Activated naive CD8-positive, alpha-beta T cell (primary cell): ENCODE results near the gene ZBTB44.
"Not testable (repeated sequence)": the region's sequence is repeated elsewhere in the genome, so short reads cannot be mapped to it uniquely, and the experiment has no call there.

Experiments
- H3K27ac Mint-ChIP-seq: one replicate; pipeline ENCODE4 v1.8.0; 2021; ENCODE audit warnings: mixed read lengths
- H3K27me3 Mint-ChIP-seq: one replicate; pipeline ENCODE4 v1.8.0; 2021; ENCODE audit warnings: mixed read lengths
- H3K36me3 Mint-ChIP-seq: one replicate; pipeline ENCODE4 v1.8.0; 2021; ENCODE audit warnings: mixed read lengths
- H3K4me1 Mint-ChIP-seq: one replicate; pipeline ENCODE4 v1.8.0; 2021; ENCODE audit warnings: low read depth, mixed read lengths
- H3K4me3 Mint-ChIP-seq: one replicate; pipeline ENCODE4 v1.8.0; 2021; ENCODE audit warnings: mild to moderate bottlenecking, mixed read lengths
- H3K9me3 Mint-ChIP-seq: one replicate; pipeline ENCODE4 v1.8.0; 2021; ENCODE audit warnings: low read depth, mixed read lengths

ZBTB44 gene

DNA sequence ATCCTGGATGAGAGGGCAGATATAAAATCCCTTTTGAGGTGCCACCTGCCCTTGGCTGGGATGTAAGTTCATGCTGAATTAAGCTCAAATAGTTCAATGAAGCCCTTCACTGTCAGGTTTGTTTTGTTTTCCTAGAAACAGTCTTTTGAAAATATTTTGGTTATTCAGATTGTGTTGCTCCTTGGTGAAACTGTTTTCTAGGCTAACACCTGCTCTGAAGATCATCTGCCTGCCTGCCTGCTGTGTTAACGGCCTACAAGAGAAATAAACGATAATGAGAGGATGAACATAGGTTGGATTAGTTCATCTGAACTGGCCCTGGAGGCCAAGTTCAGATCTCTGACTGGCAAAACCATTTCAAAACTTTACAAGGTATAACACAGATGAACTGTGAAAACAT lies 67.4 kb downstream of the ZBTB44 start:
- peaks cover 7% of the 10 kb centered on the region for H3K9me3 Mint-ChIP-seq
- no peak overlapping the region for H3K27ac Mint-ChIP-seq
- H3K4me1 Mint-ChIP-seq = peaks cover 41% of the 10 kb centered on the region
- H3K36me3 Mint-ChIP-seq = peaks cover 13% of the 10 kb centered on the region
- H3K4me3 Mint-ChIP-seq = no peak overlapping the region
- no peaks in the 10 kb centered on the region for H3K27me3 Mint-ChIP-seq

GRCh38 chr11:130246738-130247137 lies 68.0 kb downstream of the ZBTB44 start:
- Mint-ChIP-seq H3K27ac (no peak overlapping the region), H3K9me3 (peaks cover 1% of the 10 kb centered on the region), H3K4me3 (no peak overlapping the region), H3K36me3 (peaks cover 9% of the 10 kb centered on the region), H3K4me1 (peaks cover 40% of the 10 kb centered on the region), H3K27me3 (no peaks in the 10 kb centered on the region)

- H3K36me3 Mint-ChIP-seq = peaks cover 8% of the 10 kb centered on the region
- H3K27me3 Mint-ChIP-seq = no peaks in the 10 kb centered on the region
- H3K27ac Mint-ChIP-seq = no peak overlapping the region
- no peak overlapping the region for H3K4me3 Mint-ChIP-seq
- peaks cover 39% of the 10 kb centered on the region for H3K4me1 Mint-ChIP-seq
- no peaks in the 10 kb centered on the region for H3K9me3 Mint-ChIP-seq
Observed at GRCh38 chr11:130246270-130246669, 68.4 kb downstream of the ZBTB44 start.

DNA sequence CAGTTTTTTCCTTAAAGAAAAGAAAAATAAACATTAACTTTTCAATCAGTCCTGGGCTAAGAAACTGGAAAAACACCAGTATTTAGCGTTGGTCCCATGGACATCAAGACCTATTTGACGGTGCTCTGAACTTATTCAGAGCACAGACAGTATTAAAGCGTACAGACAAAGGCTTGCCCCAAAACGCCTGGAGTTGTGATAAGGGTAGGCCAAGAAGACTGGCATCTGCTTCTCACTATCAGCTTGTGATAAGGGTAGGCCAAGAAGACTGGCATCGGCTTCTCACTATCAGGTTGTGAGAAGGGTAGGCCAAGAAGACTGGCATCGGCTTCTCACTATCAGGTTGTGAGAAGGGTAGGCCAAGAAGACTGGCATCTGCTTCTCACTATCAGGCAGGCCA lies 69.3 kb downstream of the ZBTB44 start:
- H3K9me3 Mint-ChIP-seq, H3K27ac Mint-ChIP-seq, H3K4me3 Mint-ChIP-seq, H3K27me3 Mint-ChIP-seq, H3K36me3 Mint-ChIP-seq: not testable (repeated sequence)
- peaks cover 33% of the 10 kb centered on the region for H3K4me1 Mint-ChIP-seq

DNA sequence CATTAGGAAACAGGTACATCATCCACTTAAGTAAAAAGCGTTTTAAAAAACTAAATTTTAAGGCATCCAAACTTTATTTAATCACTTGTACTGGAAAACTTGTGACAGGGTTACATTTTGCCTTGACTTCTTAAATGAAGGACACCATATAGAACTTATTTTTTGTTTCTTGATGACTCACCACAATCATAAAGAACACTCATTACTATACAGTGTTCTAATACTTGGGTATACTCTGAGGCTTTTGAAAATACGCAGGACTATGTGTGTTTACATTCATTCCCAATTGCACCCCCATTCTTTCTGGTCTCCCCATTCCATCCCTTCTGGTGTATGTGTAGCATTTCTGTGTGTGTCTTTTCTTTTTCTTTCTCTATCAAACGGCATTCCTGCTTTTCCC lies 69.9 kb downstream of the ZBTB44 start:
- Mint-ChIP-seq H3K27me3 (no peaks in the 10 kb centered on the region), H3K9me3 (no peaks in the 10 kb centered on the region), H3K36me3 (peaks cover 3% of the 10 kb centered on the region), H3K4me3 (no peak overlapping the region), H3K27ac (peak overlapping the region; percentile 4), H3K4me1 (peaks cover 33% of the 10 kb centered on the region)

GRCh38 chr11:130243816-130244215 lies 70.9 kb downstream of the ZBTB44 start:
- H3K36me3 Mint-ChIP-seq = peaks cover 5% of the 10 kb centered on the region
- H3K4me1 Mint-ChIP-seq = peaks cover 28% of the 10 kb centered on the region
- no peaks in the 10 kb centered on the region for H3K27me3 Mint-ChIP-seq
- H3K9me3 Mint-ChIP-seq = no peaks in the 10 kb centered on the region
- no peak overlapping the region for H3K27ac Mint-ChIP-seq
- no peak overlapping the region for H3K4me3 Mint-ChIP-seq

GRCh38 chr11:130241713-130242112 lies 73.0 kb downstream of the ZBTB44 start:
- no peaks in the 10 kb centered on the region for H3K27me3 Mint-ChIP-seq
- H3K27ac Mint-ChIP-seq = no peak overlapping the region
- no peak overlapping the region for H3K4me3 Mint-ChIP-seq
- H3K36me3 Mint-ChIP-seq = peaks cover 6% of the 10 kb centered on the region
- no peaks in the 10 kb centered on the region for H3K9me3 Mint-ChIP-seq
- H3K4me1 Mint-ChIP-seq = peaks cover 20% of the 10 kb centered on the region

DNA sequence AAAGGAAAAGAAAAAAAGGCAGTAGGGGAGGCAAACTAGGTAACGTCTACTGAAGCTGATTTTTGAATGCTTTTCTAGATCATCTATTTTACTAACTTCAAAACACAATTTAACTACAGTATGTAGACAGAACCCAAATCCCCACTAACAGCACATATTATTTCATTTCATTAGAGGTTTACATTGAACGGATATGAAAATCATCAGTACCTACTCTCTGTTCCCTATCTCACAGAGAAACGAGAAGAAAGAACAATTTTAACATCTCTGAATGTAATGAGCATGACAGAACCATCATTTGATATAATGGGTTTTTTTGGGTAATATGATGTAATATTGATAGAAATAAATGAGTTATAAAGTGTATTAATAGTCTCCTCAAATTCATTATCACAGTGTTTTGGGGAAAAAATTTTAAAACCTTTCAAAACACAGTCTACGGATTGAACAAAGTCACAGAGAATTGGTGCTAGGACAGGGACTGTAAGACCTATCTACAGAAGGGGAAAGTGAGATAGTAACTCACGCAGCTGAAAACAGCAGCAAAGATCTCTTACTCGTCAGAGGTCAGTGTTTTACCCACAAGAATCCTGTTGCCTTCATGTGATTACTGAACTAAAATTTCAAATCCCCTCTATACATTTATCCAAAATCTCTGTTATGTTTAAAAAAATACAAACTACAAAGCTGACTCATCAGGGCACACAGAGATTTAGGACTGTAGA lies 77.3 kb downstream of the ZBTB44 start:
- Mint-ChIP-seq H3K27me3 (no peaks in the 10 kb centered on the region), H3K4me3 (no peak overlapping the region), H3K4me1 (no peaks in the 10 kb centered on the region), H3K27ac (no peak overlapping the region), H3K36me3 (peaks cover 6% of the 10 kb centered on the region), H3K9me3 (no peaks in the 10 kb centered on the region)

- Mint-ChIP-seq H3K27ac (no peak overlapping the region), H3K9me3 (no peaks in the 10 kb centered on the region), H3K36me3 (peaks cover 8% of the 10 kb centered on the region), H3K4me1 (no peaks in the 10 kb centered on the region), H3K27me3 (no peaks in the 10 kb centered on the region), H3K4me3 (no peak overlapping the region)
Observed at GRCh38 chr11:130234315-130234714, 80.4 kb downstream of the ZBTB44 start.

GRCh38 chr11:130233888-130234287 lies 80.8 kb downstream of the ZBTB44 start:
- not testable (repeated sequence) for H3K4me1 Mint-ChIP-seq, H3K27ac Mint-ChIP-seq, H3K9me3 Mint-ChIP-seq, H3K36me3 Mint-ChIP-seq, H3K4me3 Mint-ChIP-seq, H3K27me3 Mint-ChIP-seq

- H3K27ac Mint-ChIP-seq, H3K9me3 Mint-ChIP-seq, H3K4me3 Mint-ChIP-seq, H3K4me1 Mint-ChIP-seq, H3K27me3 Mint-ChIP-seq, H3K36me3 Mint-ChIP-seq: not testable (repeated sequence)
Observed at GRCh38 chr11:130233486-130233885, 81.2 kb downstream of the ZBTB44 start.

- H3K27me3 Mint-ChIP-seq = no peaks in the 10 kb centered on the region
- H3K9me3 Mint-ChIP-seq = no peaks in the 10 kb centered on the region
- H3K27ac Mint-ChIP-seq = peak overlapping the region; percentile 22
- H3K4me1 Mint-ChIP-seq = peaks cover 10% of the 10 kb centered on the region
- H3K4me3 Mint-ChIP-seq = no peak overlapping the region
- H3K36me3 Mint-ChIP-seq = peaks cover 4% of the 10 kb centered on the region
Observed at GRCh38 chr11:130227373-130227772, 87.3 kb downstream of the ZBTB44 start.

- H3K4me1 Mint-ChIP-seq = peaks cover 10% of the 10 kb centered on the region
- H3K4me3 Mint-ChIP-seq = no peak overlapping the region
- H3K27ac Mint-ChIP-seq = peak overlapping the region; percentile 64
- H3K36me3 Mint-ChIP-seq = no peaks in the 10 kb centered on the region
- no peaks in the 10 kb centered on the region for H3K27me3 Mint-ChIP-seq
- H3K9me3 Mint-ChIP-seq = no peaks in the 10 kb centered on the region
Observed at GRCh38 chr11:130223291-130223971, 91.3 kb downstream of the ZBTB44 start.

DNA sequence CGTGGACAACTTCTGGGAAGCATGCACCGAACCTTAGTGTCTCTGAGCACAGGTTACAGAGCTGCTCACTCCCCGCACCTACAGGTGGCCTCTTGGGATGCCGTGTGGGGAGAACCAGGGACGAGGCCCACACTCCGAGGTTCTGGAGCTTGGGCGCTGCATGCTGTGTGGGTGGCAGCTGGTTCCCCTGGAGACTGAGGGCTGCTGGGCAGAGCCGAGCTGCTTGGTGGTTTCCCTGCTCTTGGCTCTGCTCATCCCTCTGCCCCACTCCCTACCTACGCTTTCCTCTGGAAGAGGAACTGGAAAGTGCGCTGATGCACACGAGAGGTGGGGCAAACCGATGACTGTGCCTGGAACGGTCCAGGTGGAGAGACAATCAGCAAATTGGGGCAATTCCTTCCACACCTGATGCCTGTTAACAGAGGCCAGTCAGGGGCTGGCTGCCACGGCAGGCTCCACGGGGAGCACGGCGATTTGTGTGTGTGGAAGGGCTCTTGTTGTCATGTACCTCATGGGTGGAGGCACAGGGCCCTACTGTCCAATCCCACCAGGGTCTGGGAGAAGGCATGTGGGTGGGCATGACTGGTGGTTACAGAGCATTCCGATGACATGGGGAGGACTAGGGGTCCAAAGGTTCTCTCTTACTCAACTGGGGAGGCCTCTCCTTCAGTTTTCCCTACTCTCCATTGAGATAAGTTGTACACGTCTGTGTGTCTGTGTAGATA lies 94.2 kb downstream of the ZBTB44 start:
- Mint-ChIP-seq H3K9me3 (no peaks in the 10 kb centered on the region), H3K4me1 (peaks cover 10% of the 10 kb centered on the region), H3K27ac (no peak overlapping the region), H3K4me3 (no peak overlapping the region), H3K27me3 (no peaks in the 10 kb centered on the region), H3K36me3 (no peaks in the 10 kb centered on the region)

GRCh38 chr11:130219148-130219547 lies 95.6 kb downstream of the ZBTB44 start:
- Mint-ChIP-seq H3K27me3 (no peaks in the 10 kb centered on the region), H3K27ac (no peak overlapping the region), H3K9me3 (no peaks in the 10 kb centered on the region), H3K4me3 (no peak overlapping the region), H3K36me3 (no peaks in the 10 kb centered on the region), H3K4me1 (peaks cover 10% of the 10 kb centered on the region)
